ENCODE results near the gene TMEM109.

The TMEM109 gene

DNA sequence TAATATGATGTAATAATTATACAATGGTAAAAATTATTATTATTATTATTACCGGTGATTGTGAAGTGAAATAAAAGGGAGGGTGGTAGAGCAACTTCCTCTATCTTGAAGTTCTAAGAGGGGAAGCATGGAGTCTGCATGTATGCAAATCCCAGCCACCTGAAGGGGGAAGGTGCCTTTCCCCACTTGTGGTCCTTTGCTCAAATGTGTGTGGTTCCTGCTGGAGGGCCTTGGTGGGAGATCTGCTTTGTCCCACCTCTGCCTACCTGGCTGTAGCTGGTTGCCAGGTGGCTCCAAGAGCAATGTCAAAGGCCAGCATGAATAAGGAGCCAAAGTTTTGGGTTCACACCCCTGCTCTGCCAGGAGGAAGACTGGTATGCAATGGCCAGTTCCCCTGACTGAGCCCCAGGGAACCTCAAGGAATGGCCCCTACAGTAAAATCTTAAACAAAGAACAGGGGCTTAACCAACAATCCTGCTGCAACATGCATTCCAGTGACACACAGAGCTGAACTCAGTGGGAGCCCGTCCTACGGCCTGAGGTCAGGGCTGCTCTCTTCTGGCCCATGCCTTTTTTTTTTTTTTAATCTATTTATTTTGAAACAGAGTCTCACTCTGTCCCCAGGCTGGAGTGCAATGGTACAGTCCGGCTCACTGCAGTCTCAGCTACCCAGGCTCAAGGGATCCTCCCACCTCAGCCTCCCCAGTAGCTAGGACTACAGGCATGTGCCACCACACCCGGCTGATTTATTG lies 18.8 kb downstream of the TMEM109 start:
- TF ChIP-seq, protein P1, sequence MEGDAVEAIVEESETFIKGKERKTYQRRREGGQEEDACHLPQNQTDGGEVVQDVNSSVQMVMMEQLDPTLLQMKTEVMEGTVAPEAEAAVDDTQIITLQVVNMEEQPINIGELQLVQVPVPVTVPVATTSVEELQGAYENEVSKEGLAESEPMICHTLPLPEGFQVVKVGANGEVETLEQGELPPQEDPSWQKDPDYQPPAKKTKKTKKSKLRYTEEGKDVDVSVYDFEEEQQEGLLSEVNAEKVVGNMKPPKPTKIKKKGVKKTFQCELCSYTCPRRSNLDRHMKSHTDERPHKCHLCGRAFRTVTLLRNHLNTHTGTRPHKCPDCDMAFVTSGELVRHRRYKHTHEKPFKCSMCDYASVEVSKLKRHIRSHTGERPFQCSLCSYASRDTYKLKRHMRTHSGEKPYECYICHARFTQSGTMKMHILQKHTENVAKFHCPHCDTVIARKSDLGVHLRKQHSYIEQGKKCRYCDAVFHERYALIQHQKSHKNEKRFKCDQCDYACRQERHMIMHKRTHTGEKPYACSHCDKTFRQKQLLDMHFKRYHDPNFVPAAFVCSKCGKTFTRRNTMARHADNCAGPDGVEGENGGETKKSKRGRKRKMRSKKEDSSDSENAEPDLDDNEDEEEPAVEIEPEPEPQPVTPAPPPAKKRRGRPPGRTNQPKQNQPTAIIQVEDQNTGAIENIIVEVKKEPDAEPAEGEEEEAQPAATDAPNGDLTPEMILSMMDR (IDR thresholded peaks at IDR 0.05; ENCODE audit: low read depth, low read length, missing control alignments): no peak
- no peak overlapping the region for H3K4me3 ChIP-seq (ENCODE audit: low read depth, low read length)
- no peak for DNase-seq (ENCODE audit: low read depth)

DNA sequence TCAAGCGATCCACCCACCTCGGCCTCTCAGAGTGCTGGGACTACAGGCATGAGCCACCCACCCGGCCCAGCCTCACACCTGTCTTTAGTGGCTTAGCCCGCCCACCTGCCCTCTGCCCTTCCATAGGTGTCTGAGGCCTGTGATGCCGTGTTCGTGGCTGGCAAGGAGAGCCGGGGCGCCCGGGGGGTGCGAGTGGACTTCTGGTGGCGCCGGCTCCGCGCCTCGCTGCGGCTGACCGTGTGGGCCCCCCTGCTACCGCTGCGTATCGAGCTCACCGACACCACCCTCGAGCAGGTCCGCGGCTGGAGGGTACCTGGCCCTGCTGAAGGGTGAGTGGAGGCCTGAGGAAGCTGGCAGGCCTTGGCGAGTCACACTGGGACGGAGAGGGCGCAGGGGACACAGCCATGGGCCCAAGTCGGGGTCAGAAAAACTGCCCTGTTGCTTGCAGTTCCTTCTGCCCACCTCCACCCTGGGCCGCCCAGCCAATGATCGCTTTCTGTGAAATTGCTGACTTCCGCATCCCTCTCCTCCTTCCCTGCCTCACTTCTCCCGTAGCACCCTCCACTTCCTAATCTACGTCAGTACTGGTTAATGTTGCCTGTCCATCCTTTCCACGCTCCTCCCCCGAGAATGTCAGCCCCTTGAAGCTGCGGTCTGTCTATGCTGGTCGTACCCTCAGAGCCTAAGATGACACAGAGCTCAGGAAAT lies 19.6 kb downstream of the TMEM109 start:
- no peak overlapping the region for H3K4me3 ChIP-seq (ENCODE audit: low read depth, low read length)

DNA sequence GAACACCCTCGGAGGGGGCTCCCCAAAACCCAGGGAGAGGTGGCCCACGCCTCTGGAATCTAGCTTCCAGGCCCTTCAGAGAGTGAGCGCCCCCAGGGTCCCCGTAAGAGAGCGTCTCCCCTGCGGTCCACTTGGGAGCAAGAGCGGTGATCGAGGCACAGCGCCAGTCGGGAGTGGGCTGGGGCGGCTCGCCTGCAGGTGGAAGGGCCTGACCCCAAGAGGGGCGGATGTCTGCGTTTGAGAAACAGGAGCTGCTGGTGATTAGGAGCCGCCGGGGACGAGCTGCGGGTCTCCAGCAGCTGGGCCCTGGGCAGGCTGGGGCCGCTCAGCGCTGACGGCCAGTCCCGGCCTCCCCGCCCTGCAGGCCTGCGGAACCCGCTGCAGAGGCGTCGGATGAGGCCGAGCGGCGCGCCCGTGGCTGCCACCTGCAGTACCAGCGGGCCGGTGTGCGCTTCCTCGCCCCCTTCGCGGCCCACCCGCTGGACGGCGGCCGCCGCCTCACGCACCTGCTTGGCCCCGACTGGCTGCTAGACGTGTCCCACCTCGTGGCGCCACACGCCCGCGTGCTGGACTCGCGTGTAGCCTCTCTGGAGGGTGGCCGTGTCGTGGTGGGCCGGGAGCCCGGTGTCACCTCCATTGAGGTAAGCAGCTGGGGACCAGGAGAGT lies 20.3 kb downstream of the TMEM109 start:
- no peak overlapping the region for H3K4me3 ChIP-seq (ENCODE audit: low read depth, low read length)
- DNase-seq (ENCODE audit: low read depth): no peak
- TF ChIP-seq, protein P1 (IDR thresholded peaks at IDR 0.05; ENCODE audit: low read depth, low read length, missing control alignments): no peak

More for the DNA sequence above, 19.6 kb downstream of the TMEM109 start:
- TF ChIP-seq, protein P1 (IDR thresholded peaks at IDR 0.05; ENCODE audit: low read depth, low read length, missing control alignments): no peak
- DNase-seq (ENCODE audit: low read depth): no peak

DNA sequence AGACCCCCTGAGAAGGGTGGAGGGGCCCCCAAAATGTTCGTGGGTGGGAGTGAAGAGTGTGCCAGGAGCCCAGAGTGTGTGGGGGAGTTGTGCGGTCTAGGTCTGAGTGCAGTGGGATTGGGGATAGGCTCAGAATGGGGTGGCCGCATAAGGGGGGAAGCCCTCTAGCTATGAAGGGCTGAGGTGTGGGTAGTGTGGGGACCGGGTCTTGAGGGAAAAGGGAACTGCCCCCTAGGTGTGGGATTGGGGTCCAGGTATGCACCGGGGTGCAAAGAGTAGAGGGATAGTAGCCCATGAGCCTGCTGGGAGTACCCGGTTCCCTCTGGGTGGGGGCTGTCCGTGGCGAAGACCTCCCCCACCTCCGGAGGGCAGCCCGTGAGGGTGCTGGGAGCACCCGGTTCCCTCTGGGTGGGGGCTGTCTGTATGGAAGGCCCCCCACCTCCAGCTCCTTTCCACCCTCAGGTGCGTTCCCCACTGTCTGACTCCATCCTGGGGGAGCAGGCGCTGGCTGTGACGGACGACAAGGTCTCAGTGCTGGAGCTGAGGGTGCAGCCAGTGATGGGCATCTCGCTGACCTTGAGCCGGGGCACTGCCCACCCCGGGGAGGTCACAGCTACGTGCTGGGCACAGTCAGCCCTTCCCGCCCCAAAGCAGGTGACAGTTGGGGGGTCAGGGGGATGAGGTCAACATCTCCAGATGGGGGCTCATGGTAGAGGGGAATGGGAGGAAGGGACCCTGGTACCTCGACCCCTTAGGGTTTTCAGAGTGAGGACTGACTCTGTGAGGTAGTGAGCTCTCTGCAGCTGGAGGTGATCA lies 21.0 kb downstream of the TMEM109 start:
- H3K4me3 ChIP-seq (ENCODE audit: low read depth, low read length): no peak overlapping the region
- TF ChIP-seq, protein P1 (IDR thresholded peaks at IDR 0.05; ENCODE audit: low read depth, low read length, missing control alignments): no peak
- no peak for DNase-seq (ENCODE audit: low read depth)

DNA sequence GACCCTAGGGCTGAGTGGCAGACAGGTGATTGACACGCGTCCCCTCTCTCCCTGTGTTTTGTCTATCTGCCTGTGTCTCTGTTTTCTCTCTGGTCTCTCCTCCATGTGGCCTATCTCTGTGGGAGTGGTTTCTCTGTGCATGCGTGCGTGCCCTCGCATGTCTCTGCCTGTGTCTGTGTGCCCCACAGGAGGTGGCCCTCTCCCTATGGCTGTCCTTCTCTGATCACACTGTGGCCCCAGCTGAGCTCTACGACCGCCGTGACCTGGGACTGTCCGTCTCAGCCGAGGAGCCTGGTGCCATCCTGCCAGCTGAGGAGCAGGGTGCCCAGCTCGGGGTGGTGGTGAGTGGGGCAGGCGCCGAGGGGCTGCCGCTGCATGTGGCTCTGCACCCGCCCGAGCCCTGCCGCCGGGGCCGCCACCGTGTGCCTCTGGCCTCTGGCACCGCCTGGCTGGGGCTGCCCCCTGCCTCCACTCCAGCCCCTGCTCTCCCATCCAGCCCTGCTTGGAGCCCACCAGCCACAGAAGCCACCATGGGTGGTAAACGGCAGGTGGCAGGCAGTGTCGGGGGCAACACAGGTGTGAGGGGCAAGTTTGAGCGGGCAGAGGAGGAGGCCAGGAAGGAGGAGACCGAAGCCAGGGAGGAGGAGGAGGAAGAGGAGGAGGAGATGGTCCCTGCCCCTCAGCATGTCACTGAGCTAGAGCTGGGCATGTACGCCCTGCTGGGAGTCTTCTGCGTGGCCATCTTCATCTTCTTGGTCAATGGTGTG lies 21.9 kb downstream of the TMEM109 start:
- no peak for DNase-seq (ENCODE audit: low read depth)
- H3K4me3 ChIP-seq (ENCODE audit: low read depth, low read length): no peak overlapping the region
- TF ChIP-seq, protein P1 (IDR thresholded peaks at IDR 0.05; ENCODE audit: low read depth, low read length, missing control alignments): no peak
